ENCODE data around the gene ATXN10.

- TF ChIP-seq POLR2A (IDR thresholded peaks at IDR 0.05) (no peak), CTCF (IDR thresholded peaks at IDR 0.05) (no peak)
These were observed 9.5 kb downstream of the ATXN10 start for GRCh38 chr22:45680932-45681700.

All from lower leg skin (tissue), 3 donors.